Liver (tissue), 9 donors: ENCODE results near the gene JAK1. TPM values are rescaled to one million over a fixed set of nuclear protein-coding genes. Genes with fewer than 3 reads are reported as not detected.

Source experiments
- DNase-seq: peaks from one replicate; pipeline ENCODE4 v3.0.0-alpha.2; 2017; ENCODE audit warnings: low spot score
- H3K27ac ChIP-seq, 2 donors: one replicate each; pipeline ENCODE4 v1.7.0; 2013; ENCODE audit warnings: inconsistent platforms in 2 of 2, low read length in 2 of 2, control low read depth in 1 of 2, low read depth in 1 of 2, mild to moderate bottlenecking in 1 of 2
- H3K27me3 ChIP-seq, 4 donors: one replicate each; pipeline versions ENCODE4 v1.6.1 to v1.7.0; 2013; ENCODE audit warnings: low read length in 3 of 4, inconsistent platforms in 1 of 4, mild to moderate bottlenecking in 1 of 4, moderate library complexity in 1 of 4; ENCODE audit not compliant: control insufficient read depth in 4 of 4, insufficient read depth in 4 of 4
- H3K36me3 ChIP-seq, 4 donors: one replicate each; pipeline versions ENCODE4 v1.6.1 to v1.7.0; 2013; ENCODE audit warnings: low read length in 3 of 4, mild to moderate bottlenecking in 3 of 4, low read depth in 1 of 4, moderate library complexity in 1 of 4; ENCODE audit not compliant: control insufficient read depth in 4 of 4, insufficient read depth in 3 of 4
- H3K4me1 ChIP-seq, 4 donors: one replicate each; pipeline versions ENCODE4 v1.6.1 to v1.7.0; 2013; ENCODE audit warnings: low read length in 3 of 4, mild to moderate bottlenecking in 3 of 4, moderate library complexity in 1 of 4; ENCODE audit not compliant: control insufficient read depth in 4 of 4, insufficient read depth in 4 of 4
- H3K4me3 ChIP-seq, 3 donors: one replicate each; pipeline versions ENCODE4 v1.6.1 to v1.7.0; 2013; ENCODE audit warnings: low read length in 3 of 3, control low read depth in 1 of 3, low read depth in 1 of 3, mild to moderate bottlenecking in 1 of 3
- H3K9ac ChIP-seq, 2 donors: one replicate each; pipeline ENCODE4 v1.7.0; 2013; ENCODE audit warnings: low read length in 2 of 2, mild to moderate bottlenecking in 2 of 2, moderate library complexity in 2 of 2, control low read depth in 1 of 2, low read depth in 1 of 2
- H3K9me3 ChIP-seq, 4 donors: one replicate each; pipeline versions ENCODE4 v1.6.1 to v1.7.0; 2013; ENCODE audit warnings: low read length in 3 of 4; ENCODE audit not compliant: control insufficient read depth in 4 of 4
- EGR1 ChIP-seq, 2 donors: IDR thresholded peaks; 2 replicates each; pipeline ENCODE4 v1.6.1; 2016 to 2018; ENCODE audit warnings: antibody characterized with exemption in 2 of 2, low read depth in 2 of 2
- FOXA1 ChIP-seq: IDR thresholded peaks from 2 replicates; pipeline ENCODE4 v1.6.1; 2016; ENCODE audit warnings: antibody characterized with exemption
- FOXA2 ChIP-seq: IDR thresholded peaks from 2 replicates; pipeline ENCODE4 v1.6.1; 2016; ENCODE audit warnings: antibody characterized with exemption
- GABPA ChIP-seq, 2 donors: IDR thresholded peaks in 1 of 2; conservative IDR thresholded peaks in 1 of 2; 2 replicates each; pipeline ENCODE4 v1.6.1; 2016; ENCODE audit warnings: antibody characterized with exemption in 2 of 2, mild to moderate bottlenecking in 1 of 2, moderate library complexity in 1 of 2
- HNF4G ChIP-seq: IDR thresholded peaks from 2 replicates; pipeline ENCODE4 v1.6.1; 2016; ENCODE audit warnings: antibody characterized with exemption
- JUND ChIP-seq, 2 donors: IDR thresholded peaks; 2 replicates each; pipeline ENCODE4 v1.6.1; 2016; ENCODE audit warnings: antibody characterized with exemption in 2 of 2
- NR2F2 ChIP-seq: IDR thresholded peaks from 2 replicates; pipeline ENCODE4 v1.6.1; 2016; ENCODE audit warnings: antibody characterized with exemption
- RAD21 ChIP-seq, 2 donors: IDR thresholded peaks; 2 replicates each; pipeline ENCODE4 v1.6.1; 2016; ENCODE audit warnings: antibody characterized with exemption in 2 of 2, mild to moderate bottlenecking in 2 of 2
- RXRA ChIP-seq, 2 donors: IDR thresholded peaks; 2 replicates each; pipeline ENCODE4 v1.6.1; 2017 to 2018; ENCODE audit warnings: antibody characterized with exemption in 2 of 2, mild to moderate bottlenecking in 1 of 2
- SP1 ChIP-seq: IDR thresholded peaks from 2 replicates; pipeline ENCODE4 v1.6.1; 2018; ENCODE audit warnings: antibody characterized with exemption, mild to moderate bottlenecking
- TAF1 ChIP-seq: conservative IDR thresholded peaks from 2 replicates; pipeline ENCODE4 v1.6.1; 2016; ENCODE audit warnings: antibody characterized with exemption, mild to moderate bottlenecking
- WGBS: extraction: QIAGEN DNeasy Blood & Tissue Kit; methylation state at CpG from one replicate; pipeline ENCODE4 v1.1.7; 2013; 5-methylcytosine and 5-hydroxymethylcytosine counted together
- polyA plus RNA-seq, 2 donors: library from polyadenylated mRNA; stranded (reverse) in 1 of 2; unstranded in 1 of 2; fragments of 200-250 nt in 1 of 2; fragments of >200 nt in 1 of 2; fragmentation: Nextera tagmentation in 1 of 2; extraction: Ambion mirVana in 1 of 2; gene quantifications; one replicate each; pipeline versions ENCODE4 v1.2.1 to v1.2.3, GENCODE V29; 2013 to 2015
- total RNA-seq, 2 donors: library from RNA; depleted of rRNA; stranded (reverse); fragments of >200 nt; gene quantifications; one replicate each; pipeline ENCODE4 v1.2.3, GENCODE V29; 2014
- TF ChIP-seq, protein P1 (sequence below): IDR thresholded peaks from 2 replicates; pipeline ENCODE4 v1.6.1; 2016; ENCODE audit warnings: antibody characterized with exemption
- TF ChIP-seq, protein P2 (sequence below): IDR thresholded peaks from 2 replicates; pipeline ENCODE4 v1.6.1; 2016; ENCODE audit warnings: antibody characterized with exemption
- TF ChIP-seq, protein P3 (sequence below): IDR thresholded peaks from 2 replicates; pipeline ENCODE4 v1.6.1; 2016; ENCODE audit warnings: antibody characterized with exemption
- TF ChIP-seq, protein P4 (sequence below): fragments of 150-350 bp; IDR thresholded peaks from 2 replicates; pipeline ENCODE4 v1.5.1; 2017; ENCODE audit warnings: improper control_type of control experiment, low read depth, low read length; ENCODE audit not compliant: missing input control
- donor health status: healthy.
- donor health status: healthy.
- donor health status: healthy.
- donor health status: healthy.
- donor health status: healthy.

The JAK1 gene
- total and polyA plus RNA-seq, 4 donors: 24.1 to 68.6 (median 34.5) TPM

DNA sequence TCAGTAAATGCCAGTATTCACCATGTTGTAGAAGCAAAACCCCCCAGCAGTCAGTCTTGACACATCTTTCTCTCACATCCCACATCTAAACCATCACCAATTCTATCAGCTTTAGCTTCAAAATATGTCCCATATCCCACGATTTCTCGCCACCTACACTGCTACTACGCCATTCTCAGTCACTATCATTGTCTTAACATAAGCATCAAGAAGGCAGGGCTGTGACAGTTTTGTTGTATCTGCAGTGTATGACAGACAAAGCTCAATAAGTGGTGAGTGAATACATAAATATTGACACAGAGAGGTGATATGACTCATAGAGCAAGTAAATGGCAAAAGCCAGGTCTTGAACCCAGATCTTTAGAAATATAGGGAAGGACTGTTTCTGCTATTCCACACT is 59.9 kb downstream of the JAK1 start:
- no peaks in the 10 kb centered on the region for H3K9me3 ChIP-seq
- H3K4me1 ChIP-seq: peaks cover 5 to 24% (median 13%) of the 10 kb centered on the region in 4 donors
- DNase-seq: no peak
- H3K4me3 ChIP-seq: no peak overlapping the region
- TF ChIP-seq JUND (IDR thresholded peaks at IDR 0.05) (peak; percentile 42 to 69), FOXA2 (no peak), RAD21 (IDR thresholded peaks at IDR 0.05) (no peak)
- H3K27me3 ChIP-seq: no peaks in the 10 kb centered on the region
- WGBS: 88% methylated on average over 3 of the region's 3 CpGs
- no peak overlapping the region for H3K27ac ChIP-seq
- H3K9ac ChIP-seq: no peak overlapping the region
- H3K36me3 ChIP-seq: no peaks in the 10 kb centered on the region

DNA sequence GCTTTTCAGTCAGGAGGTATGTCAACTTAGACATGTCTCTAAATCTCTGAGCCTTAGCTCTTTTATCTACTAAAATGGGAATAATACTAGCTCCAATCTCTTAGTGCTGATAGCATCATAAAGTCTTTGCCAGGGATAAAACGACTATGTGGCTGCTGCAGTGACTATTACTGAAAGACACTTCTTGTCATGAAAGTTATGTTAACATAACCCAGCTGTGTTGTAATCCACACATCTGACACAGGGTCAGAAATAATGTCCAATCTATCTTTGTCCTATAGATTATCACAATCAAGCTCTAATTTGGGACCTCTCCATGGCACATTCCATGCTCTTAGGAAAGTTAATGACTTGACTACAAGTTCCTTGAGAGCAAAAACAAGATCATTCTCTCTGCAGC is 62.8 kb downstream of the JAK1 start:
- no peak overlapping the region for H3K27ac ChIP-seq
- H3K9me3 ChIP-seq: no peaks in the 10 kb centered on the region
- DNase-seq: no peak
- H3K27me3 ChIP-seq: no peaks in the 10 kb centered on the region
- H3K36me3 ChIP-seq: no peaks in the 10 kb centered on the region
- TF ChIP-seq TAF1 (no peak), JUND (IDR thresholded peaks at IDR 0.05) (no peak), NR2F2 (no peak), GABPA (IDR thresholded peaks at IDR 0.05 in 1 of 2, conservative IDR thresholded peaks at IDR 0.05 in 1 of 2) (no peak)
- H3K9ac ChIP-seq: no peak overlapping the region
- H3K4me3 ChIP-seq: no peak overlapping the region
- H3K4me1 ChIP-seq: peaks cover 3 to 11% (median 7%) of the 10 kb centered on the region in 4 donors
- 52% methylated on average over 1 of the region's 1 CpG for WGBS

DNA sequence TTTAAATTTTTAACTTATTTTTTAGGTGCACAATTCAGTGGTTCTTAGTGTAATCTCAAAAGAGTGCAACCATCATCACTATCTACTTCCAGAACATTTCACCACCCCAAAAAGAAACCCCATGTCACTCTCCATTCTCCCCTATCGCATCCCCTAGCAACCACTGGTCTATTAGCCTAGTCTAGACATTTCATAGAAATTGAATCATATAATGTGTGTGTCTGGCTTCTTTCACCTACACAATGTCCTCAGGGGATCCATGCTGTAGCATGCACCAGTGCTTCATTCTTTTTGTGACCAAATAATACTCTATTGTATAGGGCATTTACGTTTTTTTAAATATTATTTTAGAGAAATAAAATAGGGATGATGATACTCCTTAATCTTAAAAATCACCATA is 64.7 kb downstream of the JAK1 start:
- Histone ChIP-seq H3K36me3 (no peaks in the 10 kb centered on the region), H3K4me3 (no peak overlapping the region), H3K27me3 (no peaks in the 10 kb centered on the region), H3K9me3 (no peaks in the 10 kb centered on the region), H3K27ac (no peak overlapping the region), H3K4me1 (peaks cover 0 to 17% (median 10%) of the 10 kb centered on the region in 4 donors), H3K9ac (no peak overlapping the region)
- DNase-seq: no peak
- TF ChIP-seq, protein P1, sequence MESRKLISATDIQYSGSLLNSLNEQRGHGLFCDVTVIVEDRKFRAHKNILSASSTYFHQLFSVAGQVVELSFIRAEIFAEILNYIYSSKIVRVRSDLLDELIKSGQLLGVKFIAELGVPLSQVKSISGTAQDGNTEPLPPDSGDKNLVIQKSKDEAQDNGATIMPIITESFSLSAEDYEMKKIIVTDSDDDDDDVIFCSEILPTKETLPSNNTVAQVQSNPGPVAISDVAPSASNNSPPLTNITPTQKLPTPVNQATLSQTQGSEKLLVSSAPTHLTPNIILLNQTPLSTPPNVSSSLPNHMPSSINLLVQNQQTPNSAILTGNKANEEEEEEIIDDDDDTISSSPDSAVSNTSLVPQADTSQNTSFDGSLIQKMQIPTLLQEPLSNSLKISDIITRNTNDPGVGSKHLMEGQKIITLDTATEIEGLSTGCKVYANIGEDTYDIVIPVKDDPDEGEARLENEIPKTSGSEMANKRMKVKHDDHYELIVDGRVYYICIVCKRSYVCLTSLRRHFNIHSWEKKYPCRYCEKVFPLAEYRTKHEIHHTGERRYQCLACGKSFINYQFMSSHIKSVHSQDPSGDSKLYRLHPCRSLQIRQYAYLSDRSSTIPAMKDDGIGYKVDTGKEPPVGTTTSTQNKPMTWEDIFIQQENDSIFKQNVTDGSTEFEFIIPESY: no peak
- TF ChIP-seq SP1 (no peak), TAF1 (no peak), EGR1 (IDR thresholded peaks at IDR 0.05; ENCODE audit: low read depth in 2 of 2) (no peak), GABPA (IDR thresholded peaks at IDR 0.05 in 1 of 2, conservative IDR thresholded peaks at IDR 0.05 in 1 of 2) (no peak), HNF4G (no peak)
- TF ChIP-seq, protein P2, sequence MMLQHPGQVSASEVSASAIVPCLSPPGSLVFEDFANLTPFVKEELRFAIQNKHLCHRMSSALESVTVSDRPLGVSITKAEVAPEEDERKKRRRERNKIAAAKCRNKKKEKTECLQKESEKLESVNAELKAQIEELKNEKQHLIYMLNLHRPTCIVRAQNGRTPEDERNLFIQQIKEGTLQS: no peak
- TF ChIP-seq, protein P3, sequence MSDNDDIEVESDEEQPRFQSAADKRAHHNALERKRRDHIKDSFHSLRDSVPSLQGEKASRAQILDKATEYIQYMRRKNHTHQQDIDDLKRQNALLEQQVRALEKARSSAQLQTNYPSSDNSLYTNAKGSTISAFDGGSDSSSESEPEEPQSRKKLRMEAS: no peak
- 93% methylated on average over 2 of the region's 2 CpGs for WGBS

DNA sequence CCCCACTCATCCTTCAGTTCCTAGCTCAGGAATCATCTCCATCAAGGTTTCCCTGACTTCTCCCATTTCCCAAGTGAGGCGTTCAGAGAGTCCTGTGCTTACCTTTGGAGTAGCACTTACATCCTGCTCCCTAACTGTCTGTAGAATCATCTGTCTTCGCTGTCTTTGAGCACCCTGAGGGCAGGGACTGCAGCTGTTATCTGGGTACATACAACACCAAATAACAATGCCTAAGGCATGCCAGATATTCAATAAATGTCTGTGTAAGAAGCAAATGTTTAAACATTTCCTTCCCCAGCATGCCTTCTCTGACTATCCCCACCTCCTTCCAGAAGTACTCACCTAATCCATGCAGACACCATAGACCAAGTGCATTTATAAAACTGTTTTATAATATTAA is 65.4 kb downstream of the JAK1 start:
- Histone ChIP-seq H3K9ac (no peak overlapping the region), H3K9me3 (no peaks in the 10 kb centered on the region), H3K36me3 (no peaks in the 10 kb centered on the region), H3K27me3 (no peaks in the 10 kb centered on the region), H3K4me1 (peaks cover 0 to 12% (median 8%) of the 10 kb centered on the region in 4 donors), H3K27ac (no peak overlapping the region), H3K4me3 (no peak overlapping the region)
- WGBS: 97% methylated on average over 2 of the region's 2 CpGs
- DNase-seq: no peak
- TF ChIP-seq FOXA2 (no peak), RXRA (IDR thresholded peaks at IDR 0.05) (no peak), JUND (IDR thresholded peaks at IDR 0.05) (no peak), TAF1 (no peak), NR2F2 (no peak), FOXA1 (no peak), SP1 (no peak)
- TF ChIP-seq, protein P4, sequence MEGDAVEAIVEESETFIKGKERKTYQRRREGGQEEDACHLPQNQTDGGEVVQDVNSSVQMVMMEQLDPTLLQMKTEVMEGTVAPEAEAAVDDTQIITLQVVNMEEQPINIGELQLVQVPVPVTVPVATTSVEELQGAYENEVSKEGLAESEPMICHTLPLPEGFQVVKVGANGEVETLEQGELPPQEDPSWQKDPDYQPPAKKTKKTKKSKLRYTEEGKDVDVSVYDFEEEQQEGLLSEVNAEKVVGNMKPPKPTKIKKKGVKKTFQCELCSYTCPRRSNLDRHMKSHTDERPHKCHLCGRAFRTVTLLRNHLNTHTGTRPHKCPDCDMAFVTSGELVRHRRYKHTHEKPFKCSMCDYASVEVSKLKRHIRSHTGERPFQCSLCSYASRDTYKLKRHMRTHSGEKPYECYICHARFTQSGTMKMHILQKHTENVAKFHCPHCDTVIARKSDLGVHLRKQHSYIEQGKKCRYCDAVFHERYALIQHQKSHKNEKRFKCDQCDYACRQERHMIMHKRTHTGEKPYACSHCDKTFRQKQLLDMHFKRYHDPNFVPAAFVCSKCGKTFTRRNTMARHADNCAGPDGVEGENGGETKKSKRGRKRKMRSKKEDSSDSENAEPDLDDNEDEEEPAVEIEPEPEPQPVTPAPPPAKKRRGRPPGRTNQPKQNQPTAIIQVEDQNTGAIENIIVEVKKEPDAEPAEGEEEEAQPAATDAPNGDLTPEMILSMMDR: no peak
- TF ChIP-seq, protein P1: no peak
- TF ChIP-seq, protein P3: no peak
